Psoas muscle (tissue), 8 donors: ENCODE measurements around the gene OTOG. TPM values are rescaled to one million over a fixed set of nuclear protein-coding genes. Genes with fewer than 3 reads are reported as not detected.

Source experiments
- ATAC-seq, 4 donors: fragments of 200-7000 bp; cut with Tn5 transposase; one replicate each; pipeline ENCODE4 v1.9.1; 2020; ENCODE audit warnings: moderate library complexity in 3 of 4, mild to moderate bottlenecking in 2 of 4
- DNase-seq, 2 donors: peaks; one replicate each; pipeline ENCODE4 v3.0.0-alpha.2; 2020
- H3K27ac ChIP-seq: fragments of 200-600 bp; one replicate; pipeline ENCODE4 v1.8.0; 2022
- H3K27me3 ChIP-seq, 3 donors: fragments of 200-600 bp in 1 of 3; one replicate each; pipeline versions ENCODE4 v1.6.1 to v1.8.0; 2013 to 2022; ENCODE audit warnings: low read length in 2 of 3, mild to moderate bottlenecking in 2 of 3, moderate library complexity in 1 of 3; ENCODE audit not compliant: insufficient read depth in 3 of 3
- H3K36me3 ChIP-seq, 2 donors: fragments of 200-600 bp in 1 of 2; one replicate each; pipeline versions ENCODE4 v1.6.1 to v1.8.0; 2013 to 2022; ENCODE audit warnings: low read depth in 1 of 2, mild to moderate bottlenecking in 1 of 2, moderate library complexity in 1 of 2; ENCODE audit not compliant: insufficient read depth in 1 of 2
- H3K4me1 ChIP-seq: fragments of 200-600 bp; one replicate; pipeline ENCODE4 v1.8.0; 2022
- H3K4me3 ChIP-seq: fragments of 200-600 bp; one replicate; pipeline ENCODE4 v1.8.0; 2022; ENCODE audit warnings: mild to moderate bottlenecking
- H3K9me3 ChIP-seq: fragments of 200-600 bp; one replicate; pipeline ENCODE4 v1.8.0; 2022
- CTCF ChIP-seq: fragments of 200-600 bp; IDR thresholded peaks from one replicate; pipeline ENCODE4 v1.8.0; 2022; ENCODE audit warnings: antibody characterized with exemption
- whole genome bisulfite sequencing, 3 donors: extraction: QIAGEN DNeasy Blood & Tissue Kit; methylation state at CpG; one replicate each; pipeline versions ENCODE4 v1.1.6 to v1.1.7; 2013; 5-methylcytosine and 5-hydroxymethylcytosine counted together
- intact Hi-C, 2 donors: fragments of 100-400 bp; cut with DNase I; formaldehyde crosslinking; loops; one replicate each; pipeline versions ENCODE4 v1.11.0 to v1.14.2; 2022
- polyA plus RNA-seq, 3 donors: library from polyadenylated mRNA; stranded (reverse); fragments of 200-250 nt; gene quantifications; one replicate each; pipeline ENCODE4 v1.2.3, GENCODE V29; 2013
- total RNA-seq, 4 donors: library from RNA; stranded (reverse); fragmentation: NEBNext Ultra II Directional in 2 of 4; extraction: Animal tissue kit (Norgen Biotek cat#: 25700) in 2 of 4; gene quantifications; one replicate each; pipeline versions ENCODE4 v1.2.1 to v1.2.4, GENCODE V29; 2021 to 2023
- donor health status: healthy with polysubstance abuse.
- donor health status: DM: no; HTN: no; CAD: no; lungs with moderate emphysema.
- donor health status: Bipolar disorder and iron deficiency.
- donor health status: healthy.
- donor health status: DM: yes; HTN: yes; CAD: no.
- donor health status: DM: no; HTN: no; CAD: no.
- donor health status: DM: no; HTN: no; CAD: no.
- donor health status: DM: yes; HTN: yes; CAD: no.

The OTOG gene
- total and polyA plus RNA-seq, 7 donors = not detected

- Histone ChIP-seq H3K27me3 (peaks cover 0 to 3% (median 0%) of the 10 kb centered on the region in 3 donors), H3K4me3 (no peak overlapping the region), H3K36me3 (no peaks in the 10 kb centered on the region), H3K4me1 (no peaks in the 10 kb centered on the region), H3K9me3 (no peaks in the 10 kb centered on the region), H3K27ac (no peak overlapping the region)
- DNase-seq = no peak
- intact Hi-C loops = loop anchor here in 1 of 2 donors (5.0 kb wide), 2 partner anchors 126 to 386 kb away; no protein-coding TSS in a partner anchor
- 71 to 92% (median 91%) methylated on average over 1 of the region's 1 CpG for WGBS, 3 donors
- no peak for ATAC-seq
- no peak for TF ChIP-seq CTCF
Observed at GRCh38 chr11:17596310-17596669, 49.2 kb downstream of the OTOG start.

DNA sequence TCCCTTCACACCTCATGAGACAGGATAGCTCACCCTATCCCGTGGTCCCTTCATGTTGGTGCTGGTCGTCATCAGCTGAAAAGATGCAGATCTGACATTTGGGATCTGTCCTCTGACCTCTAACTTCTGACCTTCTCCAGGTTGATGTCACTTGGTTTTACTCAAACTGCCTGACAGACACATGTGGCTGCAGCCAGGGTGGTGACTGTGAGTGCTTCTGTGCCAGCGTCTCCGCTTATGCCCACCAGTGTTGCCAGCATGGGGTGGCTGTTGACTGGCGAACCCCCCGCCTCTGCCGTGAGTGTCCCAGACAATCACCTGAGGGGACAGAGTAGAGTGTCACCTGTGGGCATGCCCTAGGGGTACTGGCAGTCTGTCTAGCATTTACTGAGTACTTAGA is 49.7 kb downstream of the OTOG start:
- TF ChIP-seq CTCF = no peak
- intact Hi-C loops = loop anchor here in 1 of 2 donors (5.0 kb wide), 2 partner anchors 126 to 386 kb away; no protein-coding TSS in a partner anchor
- no peak overlapping the region for H3K4me3 ChIP-seq
- no peaks in the 10 kb centered on the region for H3K36me3 ChIP-seq
- ATAC-seq (no peak), DNase-seq (peak in 1 of 2 donors; percentile 31)
- H3K4me1 ChIP-seq = no peaks in the 10 kb centered on the region
- WGBS, 3 donors = 79 to 87% (median 82%) methylated on average over 7 of the region's 7 CpGs
- H3K27me3 ChIP-seq = peaks cover 0 to under 1% (median 0%) of the 10 kb centered on the region in 3 donors
- no peak overlapping the region for H3K27ac ChIP-seq
- no peaks in the 10 kb centered on the region for H3K9me3 ChIP-seq

GRCh38 chr11:17597770-17598169 is 50.7 kb downstream of the OTOG start:
- Histone ChIP-seq H3K9me3 (no peaks in the 10 kb centered on the region), H3K4me3 (no peak overlapping the region), H3K4me1 (no peaks in the 10 kb centered on the region), H3K27me3 (no peaks in the 10 kb centered on the region), H3K36me3 (no peaks in the 10 kb centered on the region), H3K27ac (no peak overlapping the region)
- WGBS, 3 donors = 68 to 76% (median 73%) methylated on average over 5 of the region's 5 CpGs
- intact Hi-C loops = loop anchor here (2.0 to 5.0 kb wide), 4 partner anchors 125 to 385 kb away; no protein-coding TSS in a partner anchor
- ATAC-seq = no peak
- no peak for TF ChIP-seq CTCF
- DNase-seq = no peak

GRCh38 chr11:17598700-17599459 is 51.8 kb downstream of the OTOG start:
- no peak overlapping the region for H3K4me3 ChIP-seq
- intact Hi-C loops = loop anchor here (1.0 to 5.0 kb wide), 5 partner anchors 123 to 383 kb away; no protein-coding TSS in a partner anchor
- H3K36me3 ChIP-seq = no peaks in the 10 kb centered on the region
- peak; percentile 98 for TF ChIP-seq CTCF
- no peak overlapping the region for H3K27ac ChIP-seq
- ATAC-seq (peak; percentile 88 to 96 (median 94)), DNase-seq (peak; percentile 74 to 87)
- no peaks in the 10 kb centered on the region for H3K27me3 ChIP-seq
- WGBS, 3 donors = 25 to 29% (median 28%) methylated on average over 17 of the region's 17 CpGs
- no peaks in the 10 kb centered on the region for H3K9me3 ChIP-seq
- no peaks in the 10 kb centered on the region for H3K4me1 ChIP-seq
